Endothelial cell (in vitro differentiated cells): ENCODE data around the gene ANKRD35. TPM values are rescaled to one million over a fixed set of nuclear protein-coding genes. Genes with fewer than 3 reads are reported as not detected.

ENCODE experiments used
- DNase-seq: peaks from one replicate; pipeline ENCODE4 v3.0.0; 2021; ENCODE audit warnings: low spot score
- H3K27ac Mint-ChIP-seq: one replicate; pipeline ENCODE4 v1.8.0; 2021; ENCODE audit warnings: mixed read lengths, inconsistent platforms; ENCODE audit not compliant: unreplicated experiment
- H3K27me3 Mint-ChIP-seq: one replicate; pipeline ENCODE4 v1.8.0; 2021; ENCODE audit warnings: mild to moderate bottlenecking, moderate library complexity, mixed read lengths, inconsistent platforms; ENCODE audit not compliant: unreplicated experiment
- H3K36me3 Mint-ChIP-seq: one replicate; pipeline ENCODE4 v1.8.0; 2021; ENCODE audit warnings: mild to moderate bottlenecking, low read depth, mixed read lengths, inconsistent platforms; ENCODE audit not compliant: unreplicated experiment
- H3K4me1 Mint-ChIP-seq: one replicate; pipeline ENCODE4 v1.8.0; 2021; ENCODE audit warnings: mild to moderate bottlenecking, mixed read lengths, inconsistent platforms; ENCODE audit not compliant: unreplicated experiment
- H3K4me3 Mint-ChIP-seq: one replicate; pipeline ENCODE4 v1.8.0; 2021; ENCODE audit warnings: mild to moderate bottlenecking, mixed read lengths, inconsistent platforms; ENCODE audit not compliant: unreplicated experiment
- H3K9me3 Mint-ChIP-seq: one replicate; pipeline ENCODE4 v1.8.0; 2021; ENCODE audit warnings: mixed read lengths, inconsistent platforms; ENCODE audit not compliant: unreplicated experiment
- total RNA-seq: library from RNA; stranded (reverse); fragmentation: NEBNext Ultra II Directional; extraction: Animal tissue kit (Norgen Biotek cat#: 25700); gene quantifications from one replicate; pipeline ENCODE4 v1.2.1, GENCODE V29; 2021; ENCODE audit not compliant: unreplicated experiment
- TF ChIP-seq, protein P1 (sequence below): fragments of 200-600 bp; sonication (generic); IDR thresholded peaks from one replicate; pipeline ENCODE4 v1.5.0; 2021; ENCODE audit warnings: antibody characterized with exemption; ENCODE audit not compliant: unreplicated experiment

Gene ANKRD35
- total RNA-seq, 1 donor from 2014 or later, result not detected

GRCh38 chr1:145859491-145860023, 26.1 kb downstream of the ANKRD35 start:
- TF ChIP-seq, protein P1, sequence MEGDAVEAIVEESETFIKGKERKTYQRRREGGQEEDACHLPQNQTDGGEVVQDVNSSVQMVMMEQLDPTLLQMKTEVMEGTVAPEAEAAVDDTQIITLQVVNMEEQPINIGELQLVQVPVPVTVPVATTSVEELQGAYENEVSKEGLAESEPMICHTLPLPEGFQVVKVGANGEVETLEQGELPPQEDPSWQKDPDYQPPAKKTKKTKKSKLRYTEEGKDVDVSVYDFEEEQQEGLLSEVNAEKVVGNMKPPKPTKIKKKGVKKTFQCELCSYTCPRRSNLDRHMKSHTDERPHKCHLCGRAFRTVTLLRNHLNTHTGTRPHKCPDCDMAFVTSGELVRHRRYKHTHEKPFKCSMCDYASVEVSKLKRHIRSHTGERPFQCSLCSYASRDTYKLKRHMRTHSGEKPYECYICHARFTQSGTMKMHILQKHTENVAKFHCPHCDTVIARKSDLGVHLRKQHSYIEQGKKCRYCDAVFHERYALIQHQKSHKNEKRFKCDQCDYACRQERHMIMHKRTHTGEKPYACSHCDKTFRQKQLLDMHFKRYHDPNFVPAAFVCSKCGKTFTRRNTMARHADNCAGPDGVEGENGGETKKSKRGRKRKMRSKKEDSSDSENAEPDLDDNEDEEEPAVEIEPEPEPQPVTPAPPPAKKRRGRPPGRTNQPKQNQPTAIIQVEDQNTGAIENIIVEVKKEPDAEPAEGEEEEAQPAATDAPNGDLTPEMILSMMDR, result no peak
- H3K36me3 Mint-ChIP-seq, result peaks cover 18% of the 10 kb centered on the region
- peak overlapping the region; percentile 98 for H3K4me3 Mint-ChIP-seq
- H3K4me1 Mint-ChIP-seq, result peaks cover 5% of the 10 kb centered on the region
- peak overlapping the region; percentile 52 for H3K27ac Mint-ChIP-seq
- H3K9me3 Mint-ChIP-seq, result no peaks in the 10 kb centered on the region
- peaks cover 8% of the 10 kb centered on the region for H3K27me3 Mint-ChIP-seq
- peak; percentile 88 for DNase-seq

DNA sequence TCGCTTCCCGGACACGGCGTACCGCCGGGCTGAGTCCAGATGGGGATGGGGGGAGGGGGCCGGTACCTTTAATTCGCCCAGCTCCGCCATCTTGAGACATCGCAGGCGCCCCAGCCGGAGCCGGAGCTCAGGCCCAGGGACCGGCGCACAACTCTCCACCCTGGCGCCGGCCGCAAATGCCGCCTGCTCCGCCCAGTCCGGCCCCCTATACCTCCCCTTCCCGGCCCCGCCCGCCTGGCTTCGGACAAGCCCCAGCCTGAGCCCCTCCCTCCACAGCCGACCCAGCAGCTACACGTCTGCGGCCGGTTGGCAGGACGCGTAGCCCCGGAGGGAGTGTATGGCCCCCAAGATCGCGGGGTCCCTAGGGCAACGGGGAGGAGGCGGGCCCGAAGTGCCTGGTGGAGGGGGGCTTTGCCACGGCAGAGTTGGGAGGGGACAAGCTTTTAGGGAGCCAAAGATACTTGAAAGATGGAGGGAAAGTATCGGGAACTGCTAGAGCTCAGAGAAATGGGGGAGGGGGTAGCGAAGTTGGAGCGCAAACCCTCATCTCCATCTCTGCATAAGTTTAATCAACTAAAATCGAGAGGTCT, 26.7 kb downstream of the ANKRD35 start, which contains the start of gene PIAS3:
TSS of gene PIAS3 (minus strand) at position 181 of the 590 bp plus-strand sequence. CDS start at position 90, 91 bp downstream.
- peak within 1 kb of the TSS; percentile 52 for H3K27ac Mint-ChIP-seq
- peak within 1 kb of the TSS; percentile 98 for H3K4me3 Mint-ChIP-seq

DNA sequence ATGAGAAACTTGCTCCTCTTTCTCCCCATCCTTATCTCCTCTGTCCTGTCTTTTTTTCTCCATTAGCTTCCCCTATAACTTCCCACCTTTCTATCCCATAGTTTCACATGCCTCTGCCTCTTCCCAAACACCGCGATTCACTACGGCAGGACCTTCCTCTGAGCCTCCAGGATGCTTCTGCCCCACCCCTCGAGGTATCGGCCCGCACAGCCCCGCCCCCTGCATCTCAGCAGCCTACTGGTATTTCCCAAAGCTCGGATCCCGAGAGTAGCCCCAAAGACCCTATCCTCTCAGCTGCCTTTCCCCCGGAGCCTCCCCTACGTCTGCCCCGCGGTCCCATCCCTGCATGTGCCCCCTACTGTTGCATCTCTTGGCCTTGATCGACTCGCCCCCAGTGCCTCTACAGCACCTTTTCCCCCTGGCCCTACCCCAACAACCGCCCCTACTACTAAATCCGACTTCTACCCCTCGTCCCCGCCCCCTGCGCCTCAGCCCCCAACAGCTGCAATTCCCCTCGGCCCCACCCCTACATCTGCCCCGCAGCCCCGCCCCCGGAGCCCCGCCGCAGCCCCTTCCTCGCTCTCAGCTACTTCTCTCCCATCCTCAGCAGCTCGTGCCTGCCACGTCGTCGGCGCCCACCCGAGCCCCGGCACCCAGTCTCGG, 27.3 kb downstream of the ANKRD35 start:
- Mint-ChIP-seq H3K4me3 (peak overlapping the region; percentile 95), H3K27ac (no peak overlapping the region), H3K9me3 (no peaks in the 10 kb centered on the region), H3K27me3 (peaks cover 8% of the 10 kb centered on the region), H3K36me3 (peaks cover 27% of the 10 kb centered on the region), H3K4me1 (peaks cover 5% of the 10 kb centered on the region)
- DNase-seq, result peak; percentile 42
- TF ChIP-seq, protein P1, result no peak

More for the DNA sequence above, 26.7 kb downstream of the ANKRD35 start, which contains the start of gene PIAS3:
- Mint-ChIP-seq H3K27me3 (peaks cover 8% of the 10 kb centered on the region), H3K9me3 (no peaks in the 10 kb centered on the region), H3K36me3 (peaks cover 23% of the 10 kb centered on the region), H3K4me1 (peaks cover 5% of the 10 kb centered on the region)
- TF ChIP-seq, protein P1, result no peak
- peak; percentile 95 for DNase-seq

- TF ChIP-seq, protein P1, result no peak
- Mint-ChIP-seq H3K4me3 (peak overlapping the region; percentile 37), H3K36me3 (peaks cover 35% of the 10 kb centered on the region)
These were observed 28.5 kb downstream of the ANKRD35 start for GRCh38 chr1:145857170-145857569.

More at GRCh38 chr1:145857170-145857569, 28.5 kb downstream of the ANKRD35 start:
- DNase-seq, result no peak
- Mint-ChIP-seq H3K27me3 (peaks cover 8% of the 10 kb centered on the region), H3K27ac (no peak overlapping the region), H3K4me1 (peaks cover 5% of the 10 kb centered on the region), H3K9me3 (no peaks in the 10 kb centered on the region)
